Natural killer cell (primary cell): ENCODE data around the gene LIPT2. TPM values are rescaled to one million over a fixed set of nuclear protein-coding genes. Genes with fewer than 3 reads are reported as not detected.

ENCODE experiments used
- ATAC-seq, 3 donors: fragments of 150-1000 bp in 2 of 3; fragments of 200-7000 bp in 1 of 3; cut with Tn5 transposase; 1 replicate in 1 of 3; 2 replicates in 2 of 3; pipeline ENCODE4 v1.10.0; 2021; ENCODE audit warnings: mild to moderate bottlenecking in 2 of 3, moderate library complexity in 2 of 3
- DNase-seq, 2 donors: peaks; one replicate each; pipeline versions ENCODE4 v3.0.0 to v3.0.0-alpha.2; 2013 to 2021; ENCODE audit warnings: mixed read lengths in 1 of 2
- H3K27ac ChIP-seq: one replicate; pipeline ENCODE4 v1.5.1; 2013; ENCODE audit warnings: mild to moderate bottlenecking, low read length
- H3K27me3 ChIP-seq: one replicate; pipeline ENCODE4 v1.6.1; 2013; ENCODE audit warnings: low read length; ENCODE audit not compliant: control insufficient read depth, insufficient read depth
- H3K36me3 ChIP-seq: one replicate; pipeline ENCODE4 v1.6.1; 2013; ENCODE audit warnings: low read length; ENCODE audit not compliant: control insufficient read depth, insufficient read depth
- H3K4me1 ChIP-seq: one replicate; pipeline ENCODE4 v1.6.1; 2013; ENCODE audit warnings: low read length; ENCODE audit not compliant: control insufficient read depth, insufficient read depth
- H3K4me3 ChIP-seq: one replicate; pipeline ENCODE4 v1.5.1; 2013; ENCODE audit warnings: low read length
- H3K9me3 ChIP-seq: one replicate; pipeline ENCODE4 v1.6.1; 2013; ENCODE audit warnings: low read length; ENCODE audit not compliant: control insufficient read depth, insufficient read depth
- H3K27ac Mint-ChIP-seq, 2 donors: one replicate each; pipeline ENCODE4 v1.8.0; 2022; ENCODE audit warnings: mild to moderate bottlenecking in 2 of 2, mixed read lengths in 2 of 2, moderate library complexity in 1 of 2
- H3K27me3 Mint-ChIP-seq, 2 donors: one replicate each; pipeline ENCODE4 v1.8.0; 2022; ENCODE audit warnings: low read depth in 2 of 2, mixed read lengths in 2 of 2
- H3K36me3 Mint-ChIP-seq: one replicate; pipeline ENCODE4 v1.8.0; 2022; ENCODE audit warnings: mixed read lengths
- H3K4me1 Mint-ChIP-seq, 2 donors: one replicate each; pipeline ENCODE4 v1.8.0; 2022; ENCODE audit warnings: mixed read lengths in 2 of 2
- H3K4me3 Mint-ChIP-seq: one replicate; pipeline ENCODE4 v1.8.0; 2022; ENCODE audit warnings: mild to moderate bottlenecking, moderate library complexity, mixed read lengths
- H3K9me3 Mint-ChIP-seq, 2 donors: one replicate each; pipeline ENCODE4 v1.8.0; 2022; ENCODE audit warnings: mixed read lengths in 2 of 2
- WGBS: methylation state at CpG from one replicate; pipeline ENCODE4 v1.1.7; 2013; ENCODE audit warnings: missing lambda C conversion rate; ENCODE audit not compliant: insufficient coverage; 5-methylcytosine and 5-hydroxymethylcytosine counted together
- intact Hi-C: fragments of 100-400 bp; cut with micrococcal nuclease; formaldehyde crosslinking; loops from one replicate; pipeline ENCODE4 v1.14.2; 2022
- total RNA-seq, 4 donors: library from RNA; stranded (reverse); fragments of 120-200 nt in 1 of 4; gene quantifications; one replicate each; pipeline versions ENCODE4 v1.2.3 to v1.2.4, GENCODE V29; 2013 to 2022
- TF ChIP-seq, protein P1 (sequence below): fragments of 200-600 bp; IDR thresholded peaks from one replicate; pipeline ENCODE4 v1.8.0; 2022; ENCODE audit warnings: antibody characterized with exemption

LIPT2 gene
- total RNA-seq, 3 donors from 2014 or later (not counting 1 experiment from before 2014, with no cell fraction given) = 0.99 to 4.1 (median 3.1) TPM

DNA sequence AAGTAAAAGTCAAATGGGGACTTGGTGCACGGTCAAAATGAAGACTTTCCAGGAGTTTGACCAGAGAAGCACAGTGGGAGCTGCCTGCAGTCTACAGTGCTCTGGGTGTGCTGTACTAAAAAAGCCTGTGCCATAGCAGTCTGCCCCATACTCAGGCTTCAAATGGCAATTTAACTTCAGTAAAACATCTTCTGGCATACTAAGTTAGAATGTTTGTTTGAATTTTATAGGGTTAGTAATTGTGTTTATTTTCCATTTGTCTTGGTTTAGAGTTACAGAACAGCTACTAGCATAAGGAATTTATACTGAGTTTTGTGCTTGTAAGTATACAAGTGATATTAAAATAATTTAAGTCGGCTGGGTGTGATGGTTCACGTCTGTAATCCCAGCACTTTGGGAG lies 29.3 kb upstream of the LIPT2 start:
- TF ChIP-seq, protein P1, sequence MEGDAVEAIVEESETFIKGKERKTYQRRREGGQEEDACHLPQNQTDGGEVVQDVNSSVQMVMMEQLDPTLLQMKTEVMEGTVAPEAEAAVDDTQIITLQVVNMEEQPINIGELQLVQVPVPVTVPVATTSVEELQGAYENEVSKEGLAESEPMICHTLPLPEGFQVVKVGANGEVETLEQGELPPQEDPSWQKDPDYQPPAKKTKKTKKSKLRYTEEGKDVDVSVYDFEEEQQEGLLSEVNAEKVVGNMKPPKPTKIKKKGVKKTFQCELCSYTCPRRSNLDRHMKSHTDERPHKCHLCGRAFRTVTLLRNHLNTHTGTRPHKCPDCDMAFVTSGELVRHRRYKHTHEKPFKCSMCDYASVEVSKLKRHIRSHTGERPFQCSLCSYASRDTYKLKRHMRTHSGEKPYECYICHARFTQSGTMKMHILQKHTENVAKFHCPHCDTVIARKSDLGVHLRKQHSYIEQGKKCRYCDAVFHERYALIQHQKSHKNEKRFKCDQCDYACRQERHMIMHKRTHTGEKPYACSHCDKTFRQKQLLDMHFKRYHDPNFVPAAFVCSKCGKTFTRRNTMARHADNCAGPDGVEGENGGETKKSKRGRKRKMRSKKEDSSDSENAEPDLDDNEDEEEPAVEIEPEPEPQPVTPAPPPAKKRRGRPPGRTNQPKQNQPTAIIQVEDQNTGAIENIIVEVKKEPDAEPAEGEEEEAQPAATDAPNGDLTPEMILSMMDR = no peak
- no peaks in the 10 kb centered on the region for H3K36me3 ChIP-seq
- H3K4me1 ChIP-seq = no peaks in the 10 kb centered on the region
- Mint-ChIP-seq H3K9me3 (no peaks in the 10 kb centered on the region), H3K4me1 (no peaks in the 10 kb centered on the region), H3K27ac (no peak overlapping the region), H3K4me3 (no peak overlapping the region), H3K27me3 (peaks cover 12 to 16% of the 10 kb centered on the region in 2 donors), H3K36me3 (no peaks in the 10 kb centered on the region)
- ATAC-seq = no peak
- WGBS = 90% methylated on average over 3 of the region's 3 CpGs
- H3K27ac ChIP-seq = no peak overlapping the region
- peaks cover 2% of the 10 kb centered on the region for H3K27me3 ChIP-seq
- no peak for DNase-seq
- intact Hi-C loops = no loop called here
- H3K9me3 ChIP-seq = no peaks in the 10 kb centered on the region
- H3K4me3 ChIP-seq = no peak overlapping the region

DNA sequence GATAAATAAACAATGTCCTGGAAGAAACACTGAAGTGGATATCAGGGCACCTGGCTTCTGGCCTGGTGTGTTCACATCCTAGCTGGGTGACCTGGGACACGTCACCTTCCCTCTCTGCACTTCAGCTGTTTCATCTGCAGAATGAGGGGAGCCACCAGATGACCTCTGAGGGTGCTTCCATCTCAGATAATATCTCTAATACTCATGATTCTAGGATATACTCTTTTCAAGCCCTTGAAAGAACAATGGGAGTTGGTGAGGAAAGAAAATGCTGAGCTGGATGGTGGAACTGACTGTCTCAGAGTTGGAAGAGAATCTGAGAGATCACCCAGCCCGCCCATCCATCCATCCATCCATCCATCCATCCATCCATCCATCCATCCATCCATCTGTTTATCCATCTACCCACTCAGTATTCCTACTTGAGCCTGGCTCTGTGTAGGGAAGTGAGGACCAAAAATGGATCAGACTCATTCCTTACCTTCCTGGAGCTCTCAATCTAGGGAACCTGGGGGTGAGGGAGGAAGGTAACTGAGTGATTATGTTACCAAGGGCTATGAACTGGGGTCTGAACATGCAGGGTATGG lies 28.2 kb upstream of the LIPT2 start:
- Histone ChIP-seq H3K9me3 (no peaks in the 10 kb centered on the region), H3K27me3 (peaks cover 2% of the 10 kb centered on the region), H3K36me3 (no peaks in the 10 kb centered on the region), H3K27ac (no peak overlapping the region), H3K4me3 (no peak overlapping the region), H3K4me1 (no peaks in the 10 kb centered on the region)
- Mint-ChIP-seq H3K9me3 (no peaks in the 10 kb centered on the region), H3K4me3 (no peak overlapping the region), H3K4me1 (no peaks in the 10 kb centered on the region), H3K27ac (no peak overlapping the region), H3K36me3 (no peaks in the 10 kb centered on the region), H3K27me3 (peaks cover 16 to 24% of the 10 kb centered on the region in 2 donors)
- TF ChIP-seq, protein P1 = no peak
- no peak for DNase-seq
- no peak for ATAC-seq
- intact Hi-C loops = no loop called here
- WGBS = 83% methylated on average over 2 of the region's 2 CpGs

DNA sequence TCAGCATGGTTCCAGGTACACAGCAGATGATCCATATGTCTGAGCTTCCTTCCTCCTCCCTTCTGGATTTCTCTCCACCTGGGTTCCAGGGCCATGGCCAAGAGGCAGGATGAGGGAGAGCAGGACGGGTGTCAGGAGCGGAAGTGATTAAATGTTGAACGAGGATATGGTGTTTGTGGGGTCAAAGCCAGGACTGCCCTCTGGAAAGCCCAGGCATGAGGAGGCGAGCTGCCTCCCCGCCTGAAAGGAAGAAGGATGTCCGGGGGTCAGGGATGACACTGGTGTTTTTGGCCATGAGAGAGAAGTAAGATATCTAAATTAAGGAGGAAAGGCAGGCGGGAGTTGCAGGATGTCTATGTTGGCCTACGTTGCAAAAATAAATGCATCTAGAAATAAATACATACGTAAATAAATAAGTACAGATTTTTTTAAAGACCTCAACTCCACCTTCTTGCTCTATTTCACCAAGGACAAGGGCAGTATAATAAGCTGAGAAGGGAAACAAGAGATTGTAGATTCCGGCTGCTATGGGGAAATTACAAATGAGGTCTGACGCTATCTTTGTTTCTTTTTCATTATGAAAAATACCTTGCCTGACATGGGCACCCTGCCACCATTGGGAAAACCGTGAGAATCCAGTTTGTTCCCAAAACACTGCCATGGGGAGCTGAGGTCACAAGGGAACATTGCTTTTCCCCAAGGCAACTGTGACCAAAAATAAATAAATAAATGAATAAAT lies 27.6 kb upstream of the LIPT2 start:
- Histone ChIP-seq H3K27me3 (peaks cover 2% of the 10 kb centered on the region), H3K27ac (no peak overlapping the region), H3K4me3 (no peak overlapping the region), H3K9me3 (no peaks in the 10 kb centered on the region), H3K4me1 (no peaks in the 10 kb centered on the region), H3K36me3 (no peaks in the 10 kb centered on the region)
- Mint-ChIP-seq H3K27ac (no peak overlapping the region), H3K9me3 (no peaks in the 10 kb centered on the region), H3K27me3 (peaks cover 16 to 30% of the 10 kb centered on the region in 2 donors), H3K36me3 (no peaks in the 10 kb centered on the region), H3K4me3 (no peak overlapping the region), H3K4me1 (no peaks in the 10 kb centered on the region)
- 84% methylated on average over 9 of the region's 12 CpGs for WGBS
- ATAC-seq (no peak), DNase-seq (no peak)
- TF ChIP-seq, protein P1 = no peak
- intact Hi-C loops = no loop called here
